ENCODE data around the gene TREML2.

Gene TREML2

GRCh38 chr6:41187924-41188886 lies 12.7 kb downstream of the TREML2 start:
- Histone ChIP-seq H3K27me3 (ENCODE audit: insufficient read depth, poor library complexity, severe bottlenecking) (no peaks in the 10 kb centered on the region), H3K4me3 (replicated peaks; ENCODE audit: insufficient read depth, low read length) (no peak overlapping the region), H3K27ac (replicated peaks) (no peak overlapping the region)
- no peak for DNase-seq (ENCODE audit: low read depth in 1 of 2, low spot score in 1 of 2)
- TF ChIP-seq POLR2AphosphoS5 (IDR thresholded peaks at IDR 0.05; ENCODE audit: low read depth): no peak
- no peak for TF ChIP-seq SPI1 (IDR thresholded peaks at IDR 0.05; ENCODE audit: borderline replicate concordance, low read depth)
- TF ChIP-seq CTCF (IDR thresholded peaks at IDR 0.05; ENCODE audit: insufficient read depth, low read length): no peak
- no peak for TF ChIP-seq REST (IDR thresholded peaks at IDR 0.05; ENCODE audit: insufficient replicate concordance, low read depth)
- no peak for TF ChIP-seq GABPA (IDR thresholded peaks at IDR 0.05; ENCODE audit: low read depth)

GRCh38 chr6:41186031-41186562 lies 14.9 kb downstream of the TREML2 start:
- Histone ChIP-seq H3K27ac (replicated peaks) (peak overlapping the region; percentile 13; the same call in 1 of the 2 replicates), H3K4me3 (replicated peaks; ENCODE audit: insufficient read depth, low read length) (no peak overlapping the region), H3K27me3 (ENCODE audit: insufficient read depth, poor library complexity, severe bottlenecking) (no peaks in the 10 kb centered on the region)
- peak in 1 of 2 experiments; percentile 65 for DNase-seq (ENCODE audit: low read depth in 1 of 2, low spot score in 1 of 2)
- peak; percentile 84 for TF ChIP-seq SPI1 (IDR thresholded peaks at IDR 0.05; ENCODE audit: borderline replicate concordance, low read depth)
- no peak for TF ChIP-seq CTCF (IDR thresholded peaks at IDR 0.05; ENCODE audit: insufficient read depth, low read length)
- no peak for TF ChIP-seq REST (IDR thresholded peaks at IDR 0.05; ENCODE audit: insufficient replicate concordance, low read depth)
- no peak for TF ChIP-seq POLR2AphosphoS5 (IDR thresholded peaks at IDR 0.05; ENCODE audit: low read depth)

- DNase-seq (ENCODE audit: low read depth in 1 of 2, low spot score in 1 of 2): no peak
- Histone ChIP-seq H3K27ac (replicated peaks) (no peak overlapping the region), H3K4me3 (replicated peaks; ENCODE audit: insufficient read depth, low read length) (no peak overlapping the region), H3K27me3 (ENCODE audit: insufficient read depth, poor library complexity, severe bottlenecking) (no peaks in the 10 kb centered on the region)
- TF ChIP-seq POLR2AphosphoS5 (IDR thresholded peaks at IDR 0.05; ENCODE audit: low read depth) (no peak), GABPA (IDR thresholded peaks at IDR 0.05; ENCODE audit: low read depth) (no peak), SPI1 (IDR thresholded peaks at IDR 0.05; ENCODE audit: borderline replicate concordance, low read depth) (no peak), CTCF (IDR thresholded peaks at IDR 0.05; ENCODE audit: insufficient read depth, low read length) (no peak), REST (IDR thresholded peaks at IDR 0.05; ENCODE audit: insufficient replicate concordance, low read depth) (no peak)
These were observed 16.2 kb downstream of the TREML2 start for GRCh38 chr6:41184761-41185160.
